GM19328 (cell line): Measurements from ENCODE around the gene MICAL3.
"Not testable (repeated sequence)": the region's sequence is repeated elsewhere in the genome, so short reads cannot be mapped to it uniquely, and the experiment has no call there.

ENCODE experiments used
- ATAC-seq: cut with Tn5 transposase; IDR thresholded peaks from one replicate; pipeline ENCODE4 v1.9.1; 2021; ENCODE audit warnings: mild to moderate bottlenecking, moderate library complexity; ENCODE audit not compliant: unreplicated experiment

The MICAL3 gene

GRCh38 chr22:18000441-18001039, 23.8 kb downstream of the MICAL3 start:
- no peak for ATAC-seq

GRCh38 chr22:17999851-18000250, 24.5 kb downstream of the MICAL3 start:
- no peak for ATAC-seq

DNA sequence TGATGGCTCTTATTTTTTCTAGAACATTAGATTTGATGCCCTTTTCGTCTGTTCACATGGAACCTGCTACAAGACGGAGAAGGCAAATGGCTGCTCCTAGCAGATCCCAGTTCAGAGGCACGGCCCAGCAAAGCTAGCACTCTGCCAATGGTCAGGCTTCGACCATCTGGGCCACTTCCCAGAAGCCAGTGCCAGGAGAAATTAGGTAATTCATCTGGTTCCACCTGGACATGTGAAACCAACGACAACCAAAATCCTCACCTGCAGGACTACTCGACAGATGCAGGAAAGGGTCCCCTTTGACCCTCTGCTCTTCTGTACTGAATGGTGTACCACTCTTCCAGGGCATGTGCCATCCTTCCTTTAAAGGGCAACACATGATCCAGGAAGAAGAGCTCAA, 25.4 kb downstream of the MICAL3 start:
- ATAC-seq, result no peak

GRCh38 chr22:17997456-17997855, 26.9 kb downstream of the MICAL3 start:
- no peak for ATAC-seq

GRCh38 chr22:17995256-17995655, 29.1 kb downstream of the MICAL3 start:
- ATAC-seq, result not testable (repeated sequence)

GRCh38 chr22:17994424-17995108, 29.8 kb downstream of the MICAL3 start:
- ATAC-seq, result no peak

GRCh38 chr22:17992976-17993375, 31.4 kb downstream of the MICAL3 start:
- ATAC-seq, result not testable (repeated sequence)

DNA sequence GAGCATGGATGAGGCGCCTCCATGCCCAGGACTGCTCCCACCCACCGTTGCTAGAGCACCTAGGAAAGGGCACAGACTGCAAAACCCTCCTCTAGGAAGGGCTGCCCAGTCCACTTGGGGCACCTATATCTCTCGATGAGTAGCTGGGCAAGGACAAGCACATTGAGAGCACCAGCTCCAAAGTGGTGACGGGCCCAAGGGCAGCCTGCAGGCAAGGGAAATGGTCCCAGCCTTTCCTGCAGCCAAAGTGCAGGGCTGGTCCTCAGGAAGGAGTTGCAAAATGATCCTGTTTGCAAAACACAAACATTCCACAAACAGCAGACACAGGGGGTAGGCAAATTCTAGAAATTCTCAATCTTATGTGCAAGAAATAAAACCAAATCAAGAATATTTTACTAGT, 32.4 kb downstream of the MICAL3 start:
- not testable (repeated sequence) for ATAC-seq

DNA sequence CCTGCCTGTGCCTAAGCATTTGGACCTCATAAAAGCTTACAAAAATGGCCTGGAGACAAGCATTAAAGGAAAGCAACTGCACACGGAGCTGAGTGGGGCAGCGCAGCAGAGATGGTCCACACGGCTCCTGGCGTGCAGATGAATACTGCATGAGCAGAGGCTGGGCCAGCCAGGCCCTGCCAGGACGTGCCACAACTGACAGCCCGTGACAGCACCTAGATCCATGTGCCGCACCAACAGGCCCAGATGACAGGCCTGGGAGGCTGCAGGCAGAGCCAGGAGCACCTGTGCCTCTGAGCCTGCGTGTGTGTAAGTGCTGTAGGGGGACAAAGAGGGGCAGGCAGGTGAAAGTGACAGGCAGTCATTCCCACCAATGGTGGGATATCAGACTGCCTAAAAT, 33.4 kb downstream of the MICAL3 start:
- no peak for ATAC-seq

- ATAC-seq, result no peak
Measured at GRCh38 chr22:17990147-17990546, 34.2 kb downstream of the MICAL3 start.

DNA sequence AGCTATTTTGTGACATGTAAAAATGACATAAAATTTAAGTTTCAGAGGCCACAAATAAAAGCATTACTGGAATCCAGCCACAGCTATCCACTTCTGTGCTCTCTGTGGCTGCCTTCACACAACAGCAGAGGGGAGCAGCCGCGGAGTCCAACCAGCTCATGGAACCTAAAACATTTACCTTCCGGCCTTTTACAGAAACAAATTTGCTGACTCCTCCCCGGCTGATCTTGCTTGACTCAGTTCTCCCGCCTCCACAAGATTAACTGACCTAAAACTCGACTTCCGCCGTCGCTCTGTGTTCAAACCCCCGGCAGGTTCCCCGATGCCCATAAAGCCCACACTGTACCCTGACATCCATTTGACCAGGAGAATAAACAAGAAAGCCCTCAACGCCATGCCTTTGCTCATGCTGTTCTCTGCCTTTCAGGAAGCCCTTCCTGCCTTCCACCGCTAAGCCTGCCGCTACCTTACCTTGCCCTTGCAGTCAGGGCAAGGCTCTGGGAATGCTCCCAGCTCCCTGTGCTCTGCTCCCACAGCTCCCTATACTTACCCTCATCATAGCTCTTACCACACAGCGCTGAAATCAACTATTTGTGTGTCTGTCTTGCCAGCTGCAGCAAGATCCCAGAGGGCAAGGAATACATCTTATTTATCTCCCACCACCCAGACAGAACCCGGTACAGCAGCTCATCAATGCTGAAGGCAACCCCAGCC, 35.4 kb downstream of the MICAL3 start:
- ATAC-seq, result no peak

GRCh38 chr22:17985606-17986005, 38.8 kb downstream of the MICAL3 start:
- ATAC-seq, result no peak

GRCh38 chr22:17985071-17985470, 39.3 kb downstream of the MICAL3 start:
- not testable (repeated sequence) for ATAC-seq

DNA sequence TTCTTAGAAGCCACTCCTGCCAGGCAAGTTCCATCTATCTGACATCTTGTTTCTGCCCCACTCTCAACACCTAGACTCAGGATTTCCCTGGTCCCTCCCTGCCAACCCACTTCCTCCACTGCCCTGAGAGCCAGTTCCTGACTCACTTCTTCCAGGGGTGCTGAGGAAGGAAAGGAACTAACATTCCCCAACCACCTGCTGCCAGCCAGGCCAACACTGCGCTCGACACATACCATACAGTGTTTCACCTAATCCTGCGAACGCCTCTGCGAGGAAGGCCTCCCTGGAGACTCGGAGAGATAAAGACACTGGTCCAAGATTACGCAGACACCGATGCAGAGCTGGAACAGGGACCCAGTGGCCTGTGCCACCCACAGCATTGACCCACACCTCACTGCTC, 40.2 kb downstream of the MICAL3 start:
- no peak for ATAC-seq

GRCh38 chr22:17982572-17983141, 41.7 kb downstream of the MICAL3 start:
- no peak for ATAC-seq

DNA sequence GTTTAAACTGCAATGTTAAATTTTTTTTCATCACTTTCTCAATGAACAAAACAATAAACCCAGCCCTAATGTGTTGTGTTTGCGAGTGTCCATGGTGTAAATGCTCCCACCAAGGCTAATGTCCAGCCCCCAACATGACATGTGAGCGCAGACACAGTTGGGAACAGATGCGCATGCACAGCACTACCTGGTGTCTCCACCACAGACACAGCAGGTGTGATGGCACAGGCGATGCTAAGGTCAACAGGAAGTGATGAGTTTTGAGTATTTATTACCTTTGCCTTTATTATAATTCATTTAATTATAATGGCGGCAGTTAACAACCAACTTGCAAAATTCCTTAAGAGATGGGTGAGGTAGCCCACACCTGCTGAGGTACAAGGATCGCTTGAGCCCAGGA, 42.9 kb downstream of the MICAL3 start:
- no peak for ATAC-seq

- ATAC-seq, result no peak
Measured at GRCh38 chr22:17980638-17981051, 43.7 kb downstream of the MICAL3 start.

DNA sequence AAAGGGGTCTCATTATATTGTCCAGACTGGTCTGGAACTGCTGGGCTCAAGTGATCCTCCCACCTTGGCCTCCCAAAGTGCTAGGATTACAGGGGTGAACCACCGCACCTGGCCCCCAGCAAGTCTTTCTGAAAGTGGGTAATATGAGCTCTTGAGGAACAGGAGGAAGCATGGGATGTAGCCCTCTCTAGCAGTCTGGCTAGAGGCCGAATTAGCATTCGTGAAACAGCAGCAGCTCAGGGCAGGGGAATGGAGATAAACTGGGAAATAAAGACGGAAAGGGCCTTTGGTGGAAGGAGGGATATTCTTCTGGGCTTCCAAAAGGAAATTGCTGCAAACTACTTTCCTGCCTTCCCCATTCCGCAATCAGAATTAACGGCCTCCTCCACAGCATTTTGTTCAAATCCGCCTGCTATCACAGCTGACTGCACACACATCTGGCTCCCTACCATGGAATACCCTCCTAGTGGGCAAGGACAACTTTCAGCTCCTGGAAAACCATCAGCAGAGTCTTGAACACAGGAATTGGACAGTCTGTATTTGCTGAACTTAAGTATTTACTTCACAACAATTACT, 44.3 kb downstream of the MICAL3 start:
- ATAC-seq, result no peak

DNA sequence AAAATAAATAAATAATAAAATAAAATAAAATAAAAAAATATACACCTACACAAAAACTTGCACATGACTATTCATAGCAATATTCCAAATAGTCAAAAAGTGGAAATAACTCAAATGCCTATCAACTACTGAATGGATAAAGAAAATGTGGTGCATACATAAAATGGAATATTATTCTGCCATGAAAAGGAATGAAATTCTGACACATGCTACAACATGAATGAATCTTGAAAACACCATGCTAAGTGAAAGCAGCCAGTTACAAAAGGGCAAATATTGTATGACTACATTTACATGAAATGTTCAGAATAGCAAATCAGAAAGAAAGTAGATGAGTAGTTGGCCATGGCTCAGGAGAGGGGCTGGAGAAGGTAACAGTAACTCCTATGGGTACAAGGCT, 46.3 kb downstream of the MICAL3 start:
- no peak for ATAC-seq

GRCh38 chr22:17977371-17977770, 47.0 kb downstream of the MICAL3 start:
- ATAC-seq, result no peak

GRCh38 chr22:17976121-17976520, 48.2 kb downstream of the MICAL3 start:
- ATAC-seq, result no peak
